ENCODE data around the gene ARAP1.

- TF ChIP-seq EZH2 (IDR thresholded peaks at IDR 0.05; ENCODE audit: low read length): no peak
- TF ChIP-seq, protein P1, sequence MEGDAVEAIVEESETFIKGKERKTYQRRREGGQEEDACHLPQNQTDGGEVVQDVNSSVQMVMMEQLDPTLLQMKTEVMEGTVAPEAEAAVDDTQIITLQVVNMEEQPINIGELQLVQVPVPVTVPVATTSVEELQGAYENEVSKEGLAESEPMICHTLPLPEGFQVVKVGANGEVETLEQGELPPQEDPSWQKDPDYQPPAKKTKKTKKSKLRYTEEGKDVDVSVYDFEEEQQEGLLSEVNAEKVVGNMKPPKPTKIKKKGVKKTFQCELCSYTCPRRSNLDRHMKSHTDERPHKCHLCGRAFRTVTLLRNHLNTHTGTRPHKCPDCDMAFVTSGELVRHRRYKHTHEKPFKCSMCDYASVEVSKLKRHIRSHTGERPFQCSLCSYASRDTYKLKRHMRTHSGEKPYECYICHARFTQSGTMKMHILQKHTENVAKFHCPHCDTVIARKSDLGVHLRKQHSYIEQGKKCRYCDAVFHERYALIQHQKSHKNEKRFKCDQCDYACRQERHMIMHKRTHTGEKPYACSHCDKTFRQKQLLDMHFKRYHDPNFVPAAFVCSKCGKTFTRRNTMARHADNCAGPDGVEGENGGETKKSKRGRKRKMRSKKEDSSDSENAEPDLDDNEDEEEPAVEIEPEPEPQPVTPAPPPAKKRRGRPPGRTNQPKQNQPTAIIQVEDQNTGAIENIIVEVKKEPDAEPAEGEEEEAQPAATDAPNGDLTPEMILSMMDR (optimal IDR thresholded peaks at IDR 0.05 in 1 of 3, IDR thresholded peaks at IDR 0.05 in 1 of 3, conservative IDR thresholded peaks at IDR 0.05 in 1 of 3; ENCODE audit: extremely low read depth in 1 of 3, insufficient read depth in 2 of 3, low read length in 3 of 3): no peak
Measured at GRCh38 chr11:72647882-72648281, 104.3 kb downstream of the ARAP1 start.
